GM21367 (cell line): ENCODE measurements around the gene CEP128.

Experiments used
- ATAC-seq: cut with Tn5 transposase; IDR thresholded peaks from one replicate; pipeline ENCODE4 v1.9.1; 2021; ENCODE audit not compliant: unreplicated experiment

CEP128 gene

GRCh38 chr14:80621701-80622100 is 319.8 kb downstream of the CEP128 start:
- ATAC-seq, result peak; percentile 71

- no peak for ATAC-seq
Measured at GRCh38 chr14:80620434-80620833, 321.1 kb downstream of the CEP128 start.

GRCh38 chr14:80618751-80619329 is 322.7 kb downstream of the CEP128 start:
- no peak for ATAC-seq

GRCh38 chr14:80615831-80616230 is 325.7 kb downstream of the CEP128 start:
- peak; percentile 90 for ATAC-seq

- no peak for ATAC-seq
Measured at GRCh38 chr14:80609055-80609454, 332.5 kb downstream of the CEP128 start.

- ATAC-seq, result no peak
Measured at GRCh38 chr14:80608563-80608962, 333.0 kb downstream of the CEP128 start.

GRCh38 chr14:80607430-80608190 is 333.9 kb downstream of the CEP128 start:
- ATAC-seq, result no peak

- ATAC-seq, result no peak
Measured at GRCh38 chr14:80606347-80606772, 335.2 kb downstream of the CEP128 start.

- ATAC-seq, result no peak
Measured at GRCh38 chr14:80605536-80605935, 336.0 kb downstream of the CEP128 start.

GRCh38 chr14:80602946-80603345 is 338.6 kb downstream of the CEP128 start:
- no peak for ATAC-seq

GRCh38 chr14:80587096-80587724 is 354.3 kb downstream of the CEP128 start:
- peak; percentile 93 for ATAC-seq

GRCh38 chr14:80586131-80586530 is 355.4 kb downstream of the CEP128 start:
- no peak for ATAC-seq

- ATAC-seq, result no peak
Measured at GRCh38 chr14:80585506-80585835, 356.1 kb downstream of the CEP128 start.

- no peak for ATAC-seq
Measured at GRCh38 chr14:80584744-80585505, 356.6 kb downstream of the CEP128 start.

- ATAC-seq, result no peak
Measured at GRCh38 chr14:80577599-80577998, 363.9 kb downstream of the CEP128 start.

- ATAC-seq, result no peak
Measured at GRCh38 chr14:80576401-80576800, 365.1 kb downstream of the CEP128 start.

- ATAC-seq, result no peak
Measured at GRCh38 chr14:80575763-80576162, 365.8 kb downstream of the CEP128 start.

- ATAC-seq, result no peak
Measured at GRCh38 chr14:80572666-80573065, 368.9 kb downstream of the CEP128 start.

GRCh38 chr14:80570930-80571298 is 370.6 kb downstream of the CEP128 start:
- ATAC-seq, result no peak

GRCh38 chr14:80567905-80568536 is 373.5 kb downstream of the CEP128 start:
- ATAC-seq, result no peak

GRCh38 chr14:80565001-80565400 is 376.5 kb downstream of the CEP128 start:
- ATAC-seq, result no peak
